Activated CD4-positive, alpha-beta T cell treated with anti-CD3 and anti-CD28 coated beads, Interleukin-2, Interleukin-4, amounts not matched to agents 100 ng/mL and 50 ng/mL, durations not matched to agents 16 hours and 8 hours (primary cell): ENCODE results near the gene AGRN.
"Not testable (repeated sequence)": the region's sequence is repeated elsewhere in the genome, so short reads cannot be mapped to it uniquely, and the experiment has no call there.

Source experiments
- DNase-seq: peaks from one replicate; pipeline ENCODE4 v3.0.0-alpha.2; 2020; ENCODE audit warnings: low spot score

The AGRN gene

DNA sequence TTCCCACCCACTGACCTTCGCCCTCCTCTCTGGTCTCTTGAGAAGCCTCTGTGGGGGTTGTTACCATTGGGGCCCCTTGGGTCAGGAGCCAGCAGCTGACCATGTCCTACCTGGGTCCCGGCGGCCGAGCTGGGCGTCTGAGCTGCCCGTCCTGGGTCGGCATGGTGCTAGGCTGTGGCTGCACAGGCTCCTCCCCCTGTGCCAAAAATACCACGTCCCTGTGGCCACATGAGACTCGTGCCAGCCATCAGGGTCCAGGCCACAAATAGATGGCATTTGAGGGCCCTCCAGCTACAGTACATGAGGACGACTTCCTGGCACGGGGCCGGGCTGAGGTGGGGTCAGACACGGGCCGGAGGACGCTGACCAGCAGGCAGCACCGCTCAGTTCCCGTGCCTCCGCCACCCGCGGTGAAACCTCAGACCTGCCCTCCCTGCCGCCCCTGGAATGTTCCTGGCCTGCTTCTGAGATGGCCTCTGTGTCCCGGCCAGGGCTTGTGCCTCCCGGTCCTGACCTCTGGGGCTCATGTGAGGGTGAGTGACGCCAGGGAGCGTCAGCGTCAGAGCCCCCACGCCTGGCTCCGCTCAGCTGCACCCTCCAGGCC, 37.9 kb upstream of the AGRN start, which contains the start of gene PERM1:
Gene PERM1, minus strand, starts transcription at position 139 of the 604 bp plus-strand sequence. CDS start 1,064 bp downstream, outside the sequence.
- no peak for DNase-seq

DNA sequence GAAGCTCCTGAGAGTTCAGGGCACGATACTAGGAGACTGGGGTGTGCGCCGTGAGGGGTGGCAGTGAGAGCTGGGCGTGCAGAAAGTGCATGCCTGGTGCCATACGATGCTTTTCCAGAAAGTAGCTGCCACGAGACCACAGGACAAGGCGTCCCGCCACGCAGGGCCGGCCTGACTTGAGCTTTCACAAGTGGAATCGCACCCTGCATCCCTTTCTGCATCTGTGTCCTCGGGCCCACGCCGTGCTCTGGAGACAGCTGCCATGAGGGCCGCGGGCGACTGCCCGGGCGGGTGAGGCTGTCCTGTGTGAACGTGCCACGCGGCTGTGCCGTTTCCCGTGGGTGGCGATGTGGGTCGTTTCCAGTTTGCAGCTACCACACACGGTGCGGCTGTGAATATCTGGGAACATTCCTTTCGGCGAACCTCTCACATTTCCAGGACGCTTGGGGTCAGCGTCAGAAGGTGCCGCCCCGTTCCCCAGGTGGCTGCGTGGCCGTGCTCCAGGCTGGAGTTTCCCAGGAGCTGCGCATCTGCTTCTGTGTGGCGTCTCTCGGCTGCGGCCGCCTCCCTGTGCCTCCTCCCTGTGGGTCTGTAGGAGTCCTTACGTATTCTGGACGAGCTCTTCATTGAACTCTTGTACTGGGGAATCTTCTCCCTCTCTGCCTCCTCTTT, 37.0 kb upstream of the AGRN start:
- DNase-seq = no peak

DNA sequence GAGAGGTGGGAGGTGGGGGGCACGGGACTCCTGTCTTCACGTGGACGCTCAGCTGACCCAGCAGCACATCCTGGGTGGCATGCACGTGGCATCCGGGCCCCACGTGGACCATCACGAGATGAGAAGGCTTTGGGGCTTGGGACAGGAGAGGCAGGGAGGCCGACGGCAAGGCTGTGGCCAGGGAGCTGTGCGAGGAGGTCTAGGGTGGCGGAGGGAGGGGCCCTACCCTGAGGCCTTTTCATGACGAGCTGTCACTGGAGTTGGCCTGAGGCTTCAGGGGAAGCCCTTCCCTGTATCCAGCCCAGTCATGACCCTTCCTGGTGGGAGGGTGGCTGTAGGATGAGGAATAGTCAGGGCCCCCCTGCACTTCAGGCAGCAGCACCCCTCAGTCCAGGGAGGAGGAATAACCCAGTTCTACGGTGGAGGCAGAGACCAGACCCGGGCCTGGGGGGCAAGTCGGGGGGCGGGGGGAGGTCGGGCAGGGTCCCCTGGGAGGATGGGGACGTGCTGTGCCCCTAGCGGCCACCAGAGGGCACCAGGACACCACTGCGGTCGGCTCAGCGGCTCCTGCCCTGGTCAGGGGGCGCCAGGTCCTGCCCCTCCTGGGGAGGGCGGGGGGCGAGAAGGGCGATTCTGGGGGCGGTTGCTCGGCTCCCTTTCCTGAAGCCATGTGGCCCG, 36.0 kb upstream of the AGRN start:
- DNase-seq = peak; percentile 50

DNA sequence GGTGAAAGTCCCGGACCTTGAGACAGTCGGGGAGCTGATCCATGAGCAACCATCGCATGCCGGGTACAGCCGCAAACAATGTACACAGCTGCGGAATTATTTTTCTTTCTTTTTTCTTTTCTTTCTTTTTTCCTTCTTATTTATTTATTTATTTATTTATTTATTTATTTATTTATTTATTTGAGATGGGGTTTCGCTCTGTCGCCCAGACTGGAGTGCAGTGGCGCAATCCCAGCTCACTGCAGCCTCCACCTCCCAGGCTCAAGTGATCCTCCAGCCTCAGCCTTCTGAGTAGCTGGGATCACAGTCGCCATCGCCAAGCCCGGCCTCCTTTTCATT, 35.5 kb upstream of the AGRN start:
- DNase-seq = no peak

DNA sequence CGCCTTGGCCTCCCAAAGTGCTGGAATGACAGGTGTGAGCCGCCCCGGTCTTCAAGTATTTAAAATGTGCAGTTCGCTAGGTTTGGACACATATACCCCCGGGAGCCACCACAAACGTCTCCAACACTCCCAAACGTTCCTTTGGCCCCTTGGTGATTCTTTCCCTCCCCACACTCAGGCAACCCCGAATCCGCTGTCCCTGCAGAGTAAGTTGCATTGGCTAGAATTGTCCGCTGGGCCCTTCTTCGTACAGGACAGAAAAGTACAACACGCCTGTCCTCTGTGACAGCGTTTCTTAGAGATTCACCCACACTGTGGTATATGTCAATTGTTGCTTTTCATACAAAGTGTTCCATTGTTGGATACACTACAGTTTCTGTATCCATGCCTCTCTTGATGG, 34.8 kb upstream of the AGRN start:
- no peak for DNase-seq

DNA sequence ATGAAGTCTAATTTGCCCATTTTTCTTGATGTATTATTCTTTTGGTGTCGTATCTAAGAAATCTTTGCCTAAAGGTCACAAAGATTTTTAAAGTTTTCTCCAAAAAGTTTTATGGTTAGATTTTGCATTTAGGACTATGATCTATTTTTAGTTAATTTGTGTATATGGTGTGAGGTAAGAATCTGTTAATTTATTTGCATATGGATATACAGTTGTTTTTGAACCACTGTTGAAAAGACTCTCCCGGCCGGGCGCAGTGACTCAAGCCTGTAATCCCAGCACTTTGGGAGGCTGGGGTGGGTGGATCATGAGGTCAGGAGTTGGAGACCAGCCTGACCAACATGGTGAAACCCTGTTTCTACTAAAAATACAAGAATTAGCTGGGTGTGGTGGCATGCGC, 31.9 kb upstream of the AGRN start:
- DNase-seq = not testable (repeated sequence)

DNA sequence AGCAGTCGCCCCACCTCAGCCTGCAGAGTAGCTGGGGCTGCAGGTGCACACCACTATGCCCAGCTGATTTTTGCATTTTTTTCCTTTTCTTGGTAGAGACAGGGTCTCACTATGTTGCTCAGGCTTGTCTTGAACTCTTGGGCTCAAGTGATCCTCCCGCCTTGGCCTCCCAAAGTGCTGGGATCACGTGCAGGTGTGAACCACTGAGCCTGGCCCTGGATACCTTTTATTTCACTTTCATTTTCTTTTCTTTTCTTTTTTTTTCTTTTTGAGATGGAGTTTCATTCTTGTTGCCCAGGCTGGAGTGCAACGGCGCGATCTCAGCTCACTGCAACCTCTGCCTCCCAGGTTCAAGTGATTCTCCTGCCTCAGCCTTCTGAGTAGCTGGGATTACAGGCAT, 28.6 kb upstream of the AGRN start:
- not testable (repeated sequence) for DNase-seq

DNA sequence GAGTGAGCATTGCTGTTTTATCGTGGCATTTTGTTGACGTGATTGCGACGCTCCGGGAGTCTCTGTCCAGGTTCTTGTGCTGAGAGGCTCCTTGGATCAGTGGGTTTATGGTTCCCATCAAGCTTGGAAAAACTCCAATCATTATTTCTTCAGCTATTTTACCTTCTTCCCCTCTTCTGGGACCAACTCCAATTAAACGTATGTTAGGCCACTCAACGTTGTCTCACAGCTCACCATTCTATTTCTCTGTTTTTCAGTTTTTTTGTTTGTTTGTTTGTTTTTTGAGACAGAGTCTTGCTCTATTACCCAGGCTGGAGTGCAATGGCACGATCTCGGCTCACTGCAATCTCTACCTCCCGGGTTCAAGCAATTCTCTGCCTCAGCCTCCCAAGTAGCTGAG, 28.0 kb upstream of the AGRN start:
- DNase-seq = no peak

DNA sequence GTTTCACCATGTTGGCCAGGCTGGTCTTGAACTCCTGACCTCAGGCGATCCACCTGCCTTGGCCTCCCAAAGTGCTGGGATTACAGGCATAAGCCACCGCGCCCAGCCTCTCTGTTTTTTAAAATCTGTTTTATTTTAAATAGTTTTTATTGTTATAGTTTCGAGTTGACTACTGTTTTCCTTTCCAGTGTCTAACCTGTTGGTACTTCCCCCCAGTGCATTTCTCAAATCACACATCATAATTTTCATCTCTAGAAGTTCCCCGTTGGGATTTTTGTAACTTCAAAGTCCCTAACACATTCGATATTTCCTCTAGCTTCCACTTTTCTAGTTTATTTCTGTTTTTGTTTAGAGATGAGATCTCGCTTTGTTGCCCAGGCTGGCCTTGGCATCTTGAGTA, 27.6 kb upstream of the AGRN start:
- no peak for DNase-seq

DNA sequence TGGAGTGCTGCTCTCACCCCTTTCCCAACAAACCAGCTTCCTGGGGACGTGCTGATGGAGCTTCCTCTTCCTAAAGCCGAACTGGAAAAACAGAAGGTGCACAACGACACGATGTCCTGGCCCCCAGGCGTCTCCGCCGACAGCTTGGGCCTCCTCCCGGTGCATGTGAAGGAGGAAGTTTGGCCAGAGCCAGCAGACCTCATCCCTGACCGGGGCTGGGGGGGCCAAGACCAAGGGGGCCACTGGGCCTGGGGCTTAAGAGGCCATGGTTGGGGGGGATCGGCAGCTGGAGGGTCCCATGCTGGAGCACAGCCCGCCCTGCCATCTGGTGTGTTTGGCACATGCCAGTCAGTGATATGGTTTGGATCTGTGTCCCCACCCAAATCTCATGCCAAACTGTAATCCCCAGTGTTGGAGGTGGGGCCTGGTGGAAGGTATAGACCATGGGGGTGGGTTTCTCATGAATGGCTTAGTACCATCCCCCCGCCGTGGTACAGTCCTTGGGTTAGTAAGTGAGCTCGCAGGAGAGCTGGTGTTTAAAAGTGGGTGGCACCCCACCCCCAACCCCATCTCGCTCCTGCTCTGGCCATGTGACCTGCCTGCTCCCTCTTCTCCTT, 26.4 kb upstream of the AGRN start:
- no peak for DNase-seq

DNA sequence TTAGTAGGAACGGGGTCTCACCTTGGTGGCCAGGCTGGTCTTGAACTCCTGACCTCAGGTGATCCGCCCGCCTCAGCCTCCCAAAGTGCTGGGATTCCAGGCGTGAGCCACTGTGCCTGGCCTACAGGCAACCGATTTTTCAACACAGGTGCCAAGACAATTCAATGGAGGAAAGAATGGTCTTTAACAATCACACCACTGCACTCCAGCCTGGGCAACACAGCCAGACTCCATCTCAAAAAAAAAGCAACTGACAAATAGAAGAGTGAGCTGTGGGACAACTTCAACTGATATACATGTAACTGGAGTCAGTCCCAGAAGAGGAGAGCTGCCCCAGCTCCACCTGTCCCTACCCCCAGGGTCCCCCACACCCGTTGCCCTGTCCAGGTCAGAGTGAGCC, 25.4 kb upstream of the AGRN start:
- not testable (repeated sequence) for DNase-seq

DNA sequence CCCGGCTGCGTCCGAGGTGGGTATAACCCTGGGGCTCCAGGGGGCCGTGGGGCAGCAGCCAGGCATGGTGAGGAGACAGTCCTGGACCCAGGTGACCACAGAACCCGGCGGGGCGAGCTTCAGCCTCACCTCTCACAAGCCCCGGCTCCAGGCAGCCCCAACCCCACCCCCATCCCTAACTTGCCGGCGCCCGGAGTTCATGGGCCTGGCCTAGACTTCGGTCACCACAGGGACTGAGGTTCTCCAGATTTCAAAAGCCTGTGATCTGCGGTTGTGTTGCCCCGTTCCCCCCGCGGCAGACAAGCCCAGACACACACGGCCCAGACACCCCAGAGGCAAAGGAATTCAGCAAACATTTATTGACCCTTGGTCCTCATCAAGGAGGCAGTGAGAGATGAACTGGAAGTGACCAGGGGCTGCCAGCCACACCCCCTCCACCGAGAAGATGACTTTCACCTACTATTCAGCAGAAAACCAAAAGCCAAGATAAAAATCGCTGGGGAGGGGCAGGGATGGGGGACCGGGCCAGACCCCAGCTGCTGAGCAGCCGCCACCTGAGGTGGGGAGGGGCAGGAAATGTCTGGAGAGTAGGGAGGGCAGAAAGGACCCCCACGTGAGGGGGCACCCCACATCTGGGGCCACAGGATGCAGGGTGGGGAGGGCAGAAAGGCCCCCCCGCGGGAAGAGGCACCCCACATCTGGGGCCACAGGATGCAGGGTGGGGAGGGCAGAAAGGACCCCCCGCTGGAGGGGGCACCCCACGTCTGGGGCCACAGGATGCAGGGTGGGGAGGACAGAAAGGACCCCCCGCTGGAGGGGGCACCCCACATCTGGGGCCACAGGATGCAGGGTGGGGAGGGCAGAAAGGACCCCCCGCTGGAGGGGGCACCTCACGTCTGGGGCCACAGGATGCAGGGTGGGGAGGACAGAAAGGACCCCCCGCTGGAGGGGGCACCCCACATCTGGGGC, 24.0 kb upstream of the AGRN start:
- DNase-seq = no peak

DNA sequence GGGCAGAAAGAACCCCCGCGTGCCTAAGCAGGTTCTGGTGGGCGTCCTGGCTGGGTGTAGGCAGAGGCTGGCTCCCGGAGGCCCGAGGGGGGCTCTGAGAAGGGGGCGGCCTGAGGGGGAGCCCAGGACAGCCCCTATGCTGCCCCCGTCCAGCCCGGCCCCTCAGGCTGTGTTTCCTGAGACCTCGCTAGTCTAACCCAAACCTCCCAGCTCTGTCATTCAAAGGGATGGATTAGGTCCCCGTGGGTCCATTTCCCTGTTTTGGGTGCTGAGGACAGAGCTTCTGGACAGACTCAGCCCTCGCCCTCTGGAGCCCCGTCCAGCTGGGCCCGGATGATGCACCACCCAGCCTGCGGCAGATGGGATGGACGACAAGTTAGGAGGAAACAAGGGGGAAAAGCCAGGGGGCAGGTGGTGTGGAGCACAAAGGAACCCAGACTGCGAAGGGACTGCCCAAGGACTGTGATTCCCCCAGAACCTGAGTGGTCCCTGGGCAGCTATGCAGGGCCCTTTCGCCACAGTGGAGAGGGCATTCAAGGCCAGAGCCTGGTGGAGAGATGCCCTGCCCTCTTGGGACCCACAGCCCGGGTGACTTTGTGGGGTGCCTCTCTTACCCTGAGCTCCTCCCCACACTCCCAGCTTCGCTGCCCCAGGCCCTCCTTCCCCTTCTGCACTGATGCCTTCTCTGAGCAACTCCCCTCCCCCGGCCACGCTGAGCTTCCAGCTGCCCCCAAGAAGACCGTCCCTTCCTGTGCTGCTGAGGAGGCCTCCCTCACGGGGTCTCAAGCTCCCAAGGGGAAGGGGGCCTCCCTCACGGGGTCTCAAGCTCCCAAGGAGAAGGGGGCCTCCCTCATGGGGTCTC, 22.8 kb upstream of the AGRN start:
- no peak for DNase-seq

DNA sequence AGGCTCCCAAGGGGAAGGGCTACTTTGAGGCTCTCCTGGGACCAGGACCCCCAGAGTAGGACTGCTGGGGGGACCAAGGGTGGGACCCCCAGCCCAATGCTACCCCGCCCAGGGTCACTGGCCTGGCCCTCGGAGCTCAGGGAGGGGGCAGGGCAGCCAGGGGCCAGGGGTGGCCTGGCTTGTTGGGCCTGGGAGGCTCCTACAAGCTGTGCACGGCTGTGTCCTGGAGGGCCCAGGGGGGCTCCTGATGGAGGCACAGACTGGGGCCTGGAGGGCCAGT, 22.3 kb upstream of the AGRN start:
- no peak for DNase-seq

DNA sequence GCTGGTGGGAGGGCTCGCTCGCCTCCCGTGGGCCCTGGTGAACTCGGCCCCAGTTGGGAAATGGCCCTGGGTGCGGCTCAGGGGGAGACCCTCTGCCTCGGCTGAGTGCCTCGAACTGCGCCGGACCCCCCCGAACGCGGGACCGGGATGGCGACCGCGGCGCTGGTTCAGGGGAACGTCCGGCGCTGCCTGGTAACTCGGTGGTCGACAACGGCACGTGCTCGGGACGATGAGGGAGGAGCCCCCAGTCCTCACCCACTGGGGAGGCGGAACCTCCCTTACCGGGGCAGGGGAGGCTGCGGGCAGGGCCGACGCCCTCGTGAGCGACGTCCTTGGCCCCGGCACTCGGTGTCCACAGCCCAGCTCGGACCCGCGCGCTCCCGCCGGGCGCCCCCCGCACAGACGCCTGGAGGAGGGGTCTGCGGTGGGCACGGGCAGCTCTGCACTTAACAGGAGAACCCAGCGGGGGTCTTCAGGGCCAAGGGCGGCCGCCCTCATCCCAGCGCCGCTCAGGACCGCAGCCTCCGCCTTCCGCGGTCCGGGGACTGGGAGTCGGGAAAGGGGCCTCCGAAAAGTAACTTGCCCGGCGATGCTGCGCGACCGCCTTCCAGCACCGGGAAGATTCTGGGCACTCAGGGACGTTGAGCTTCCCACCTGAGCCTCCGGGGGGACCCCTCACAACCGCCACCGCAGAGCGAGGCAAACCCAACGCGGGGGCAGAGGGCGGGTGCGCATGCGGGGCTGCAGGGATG, 21.8 kb upstream of the AGRN start:
- DNase-seq = no peak

DNA sequence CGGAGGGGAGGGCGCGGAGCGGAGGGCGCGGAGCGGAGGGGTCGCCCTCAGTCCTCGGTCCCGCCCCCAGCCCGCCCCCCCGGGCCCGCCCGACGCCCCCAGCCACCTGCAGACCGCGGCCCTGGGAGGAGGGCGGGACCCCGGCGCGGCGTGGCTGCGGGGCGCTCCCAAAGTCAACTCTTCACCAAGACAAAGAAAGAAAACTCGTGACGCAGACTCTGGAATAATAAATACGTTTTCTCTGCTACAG, 21.2 kb upstream of the AGRN start:
- DNase-seq = no peak

DNA sequence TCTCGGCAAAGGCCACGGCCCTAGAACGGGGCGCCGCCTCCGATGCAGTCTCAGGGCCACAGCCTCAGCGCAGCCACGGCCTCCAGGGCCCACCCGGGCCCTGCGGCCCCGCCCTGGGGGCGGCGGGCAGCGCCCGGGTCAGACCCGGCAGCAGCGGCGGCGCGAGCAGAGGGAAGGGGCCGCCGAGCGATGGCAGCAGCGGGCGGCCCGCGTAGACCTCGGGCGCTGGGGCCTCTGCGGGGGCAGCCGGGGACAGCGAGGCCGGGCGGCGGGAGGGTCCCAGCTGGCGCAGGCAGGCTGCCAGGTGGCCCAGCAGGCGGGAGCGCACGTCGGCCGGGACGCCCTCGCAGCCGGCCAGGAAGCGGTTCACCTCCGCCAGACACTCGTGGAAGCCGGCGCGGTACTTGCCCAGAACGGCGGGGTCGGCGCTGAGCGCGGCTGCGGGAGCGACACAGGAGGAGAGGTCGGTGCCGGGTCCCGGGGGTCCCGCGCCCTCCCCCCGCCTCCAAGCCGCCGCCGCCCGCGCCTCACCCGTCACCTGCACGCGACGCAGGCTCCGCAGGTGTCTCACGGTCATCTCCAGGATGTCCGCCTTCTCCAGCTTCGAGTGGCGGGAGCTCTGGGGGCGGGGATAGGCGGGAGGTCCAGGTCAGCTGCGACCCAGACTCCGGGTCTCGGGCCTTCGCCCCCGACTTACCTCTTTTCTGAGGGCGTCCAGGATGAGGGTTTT, 20.8 kb upstream of the AGRN start:
- DNase-seq = no peak

DNA sequence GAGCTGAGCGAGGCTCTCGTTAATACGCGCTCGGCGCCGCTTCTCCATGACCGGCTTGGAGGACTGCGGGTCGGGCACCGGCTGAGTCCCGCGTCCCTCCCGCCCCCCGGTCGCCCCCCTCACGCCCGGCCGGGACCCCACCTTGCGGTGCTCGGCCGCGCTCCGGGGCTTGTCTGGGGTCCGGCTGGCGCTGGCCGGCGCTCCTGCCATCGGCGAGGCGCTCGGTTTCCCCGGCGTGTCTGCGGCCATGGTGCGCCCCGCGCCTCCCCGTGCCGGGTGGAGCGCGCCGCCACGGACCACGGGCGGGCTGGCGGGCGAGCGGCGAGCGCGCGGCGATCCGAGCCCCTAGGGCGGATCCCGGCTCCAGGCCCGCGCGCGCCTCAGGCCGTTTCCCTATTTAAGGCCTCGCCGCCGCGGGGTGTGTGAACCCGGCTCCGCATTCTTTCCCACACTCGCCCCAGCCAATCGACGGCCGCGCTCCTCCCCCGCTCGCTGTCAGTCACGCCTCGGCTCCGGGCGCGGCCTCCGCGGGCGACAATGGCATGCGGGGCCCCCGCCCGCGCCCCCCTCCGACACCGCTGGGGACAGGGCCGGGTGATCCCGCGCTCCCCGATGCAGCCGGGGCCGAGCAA, 20.1 kb upstream of the AGRN start, which contains the start of gene HES4:
Gene HES4, minus strand, starts transcription at position 373 of the 632 bp plus-strand sequence. Its CDS starts 124 bp downstream, at position 249.
- DNase-seq = peak; percentile 53

DNA sequence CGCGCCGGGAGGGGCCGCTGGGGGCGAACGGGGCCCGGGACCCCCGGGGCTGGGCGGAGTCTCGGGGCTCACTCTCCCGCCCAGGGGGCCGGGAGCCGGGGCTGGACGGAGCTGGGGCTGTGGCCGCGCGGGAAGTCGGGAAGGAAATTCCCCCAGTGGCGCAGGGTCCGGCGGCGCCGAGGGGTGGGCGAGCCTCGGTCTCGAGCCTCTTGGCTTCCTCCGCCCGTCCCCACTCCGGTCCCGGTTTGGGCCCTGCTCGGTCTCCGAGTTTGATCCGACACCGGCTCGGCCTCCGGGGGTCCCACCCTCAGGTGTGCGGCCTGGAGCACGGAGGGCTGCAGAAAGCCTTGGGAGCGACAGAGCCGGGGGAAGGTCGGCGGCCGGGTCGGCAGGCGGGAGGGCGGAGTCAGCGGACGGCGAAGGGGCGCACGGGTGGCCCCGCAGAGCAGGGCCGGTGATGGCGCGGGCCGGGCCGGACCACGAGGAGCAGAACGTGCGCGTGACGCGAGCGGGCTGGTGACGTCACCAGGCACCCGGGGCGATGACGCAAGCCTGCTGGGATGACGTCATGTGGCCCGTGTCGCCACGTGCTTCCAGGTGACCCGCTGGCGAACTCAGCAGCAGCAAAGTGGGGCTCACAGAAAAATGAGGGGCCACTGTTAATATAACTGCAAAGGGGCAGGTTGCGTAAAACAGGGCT, 19.4 kb upstream of the AGRN start:
- peak; percentile 55 for DNase-seq
